ENCODE measurements around the gene DOCK10. TPM values are rescaled to one million over a fixed set of nuclear protein-coding genes. Genes with fewer than 3 reads are reported as not detected.

The DOCK10 gene
- total RNA-seq, 4 donors from 2014 or later: 8.1 to 35.4 (median 17.2) TPM

- Histone ChIP-seq H3K4me3 (no peak overlapping the region), H3K27me3 (no peaks in the 10 kb centered on the region), H3K27ac (no peak overlapping the region), H3K36me3 (no peaks in the 10 kb centered on the region), H3K9me3 (no peaks in the 10 kb centered on the region), H3K4me1 (no peaks in the 10 kb centered on the region)
- no peak for DNase-seq (ENCODE audit: low spot score in 2 of 2)
- 83% methylated on average over 2 of the region's 2 CpGs for WGBS
- TF ChIP-seq EP300 (IDR thresholded peaks at IDR 0.05) (no peak), CTCF (IDR thresholded peaks at IDR 0.05) (no peak)
Observed at GRCh38 chr2:224837066-224837465, 205.2 kb downstream of the DOCK10 start.

GRCh38 chr2:224836263-224836662 is 206.0 kb downstream of the DOCK10 start:
- no peaks in the 10 kb centered on the region for H3K9me3 ChIP-seq
- TF ChIP-seq EP300 (IDR thresholded peaks at IDR 0.05): no peak
- no peak for TF ChIP-seq POLR2AphosphoS5 (IDR thresholded peaks at IDR 0.05)
- no peak for TF ChIP-seq CTCF (IDR thresholded peaks at IDR 0.05)
- TF ChIP-seq POLR2A (IDR thresholded peaks at IDR 0.05): no peak
- no peak overlapping the region for H3K4me3 ChIP-seq
- no peak overlapping the region for H3K27ac ChIP-seq
- DNase-seq (ENCODE audit: low spot score in 2 of 2): no peak
- no peaks in the 10 kb centered on the region for H3K4me1 ChIP-seq
- H3K36me3 ChIP-seq: peaks cover under 1% of the 10 kb centered on the region
- H3K27me3 ChIP-seq: no peaks in the 10 kb centered on the region

DNA sequence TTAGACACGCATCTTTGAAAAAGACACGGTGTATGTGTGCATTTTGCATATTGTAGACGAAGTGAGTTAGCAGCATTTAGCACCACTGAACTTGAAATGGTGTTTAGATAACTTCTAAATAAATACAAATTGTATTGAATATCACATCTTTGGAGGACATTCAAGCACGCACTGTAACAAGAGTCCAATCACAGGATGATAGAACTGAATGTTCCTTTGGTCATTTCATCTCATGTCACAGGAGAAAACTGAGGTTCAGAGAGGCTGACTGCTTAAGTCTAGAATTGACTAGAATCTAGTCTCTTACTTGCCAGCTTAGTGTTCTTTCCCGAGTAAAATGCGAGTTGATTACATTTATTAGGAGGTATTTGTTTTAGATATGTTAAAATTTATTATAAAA is 206.9 kb downstream of the DOCK10 start:
- WGBS: 94% methylated on average over 6 of the region's 6 CpGs
- no peak for TF ChIP-seq POLR2AphosphoS5 (IDR thresholded peaks at IDR 0.05)
- TF ChIP-seq EP300 (IDR thresholded peaks at IDR 0.05): no peak
- TF ChIP-seq POLR2A (IDR thresholded peaks at IDR 0.05): no peak
- TF ChIP-seq CTCF (IDR thresholded peaks at IDR 0.05): no peak

GRCh38 chr2:224833986-224834385 is 208.3 kb downstream of the DOCK10 start:
- peaks cover 13% of the 10 kb centered on the region for H3K36me3 ChIP-seq
- no peaks in the 10 kb centered on the region for H3K27me3 ChIP-seq
- no peak overlapping the region for H3K27ac ChIP-seq
- no peak for DNase-seq (ENCODE audit: low spot score in 2 of 2)
- no peaks in the 10 kb centered on the region for H3K4me1 ChIP-seq
- no peak overlapping the region for H3K4me3 ChIP-seq
- WGBS: 98% methylated on average over 2 of the region's 2 CpGs
- H3K9me3 ChIP-seq: no peaks in the 10 kb centered on the region
- TF ChIP-seq CTCF (IDR thresholded peaks at IDR 0.05): no peak
- TF ChIP-seq POLR2A (IDR thresholded peaks at IDR 0.05): no peak
- TF ChIP-seq EP300 (IDR thresholded peaks at IDR 0.05): no peak
- TF ChIP-seq POLR2AphosphoS5 (IDR thresholded peaks at IDR 0.05): no peak

More for the DNA sequence above, 206.9 kb downstream of the DOCK10 start:
- H3K27me3 ChIP-seq: no peaks in the 10 kb centered on the region
- no peak for DNase-seq (ENCODE audit: low spot score in 2 of 2)
- H3K9me3 ChIP-seq: no peaks in the 10 kb centered on the region
- no peaks in the 10 kb centered on the region for H3K4me1 ChIP-seq
- no peak overlapping the region for H3K27ac ChIP-seq
- H3K36me3 ChIP-seq: peaks cover 5% of the 10 kb centered on the region
- no peak overlapping the region for H3K4me3 ChIP-seq

GRCh38 chr2:224832207-224832606 is 210.1 kb downstream of the DOCK10 start:
- no peaks in the 10 kb centered on the region for H3K9me3 ChIP-seq
- H3K27me3 ChIP-seq: no peaks in the 10 kb centered on the region
- no peak for DNase-seq (ENCODE audit: low spot score in 2 of 2)
- TF ChIP-seq POLR2A (IDR thresholded peaks at IDR 0.05) (no peak), CTCF (IDR thresholded peaks at IDR 0.05) (no peak), EP300 (IDR thresholded peaks at IDR 0.05) (no peak), POLR2AphosphoS5 (IDR thresholded peaks at IDR 0.05) (no peak)
- no peak overlapping the region for H3K4me3 ChIP-seq
- H3K36me3 ChIP-seq: peaks cover 24% of the 10 kb centered on the region
- no peak overlapping the region for H3K27ac ChIP-seq
- no peaks in the 10 kb centered on the region for H3K4me1 ChIP-seq
- WGBS: 92% methylated on average over 3 of the region's 3 CpGs

Data from suprapubic skin (tissue), 4 donors.